ENCODE measurements around the gene TGM6.

DNA sequence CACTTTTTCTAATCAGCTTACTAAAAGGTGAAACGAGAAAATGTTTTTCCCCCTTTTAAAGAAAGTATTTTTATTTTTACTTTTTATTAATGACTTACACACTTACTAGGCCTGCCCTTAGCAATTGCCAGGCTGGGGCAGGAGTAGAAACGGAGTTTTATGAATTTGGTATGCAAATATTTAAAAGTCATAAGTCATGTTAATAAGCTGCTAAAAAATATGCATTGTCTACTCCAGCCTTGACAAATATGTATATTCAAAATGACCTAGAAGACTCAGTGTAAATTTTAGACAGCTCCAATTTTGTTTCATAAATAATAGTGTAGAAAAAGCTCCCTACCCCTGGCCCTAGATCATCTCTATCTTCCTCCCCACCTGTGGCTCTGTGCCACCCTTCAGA lies 17.5 kb upstream of the TGM6 start:
- no peak for TF ChIP-seq CEBPB (IDR thresholded peaks at IDR 0.05)
- no peak for TF ChIP-seq YY1 (IDR thresholded peaks at IDR 0.05; ENCODE audit: low read depth)
- TF ChIP-seq TAF1 (IDR thresholded peaks at IDR 0.05; ENCODE audit: low read depth) = no peak
- TF ChIP-seq, protein P1, sequence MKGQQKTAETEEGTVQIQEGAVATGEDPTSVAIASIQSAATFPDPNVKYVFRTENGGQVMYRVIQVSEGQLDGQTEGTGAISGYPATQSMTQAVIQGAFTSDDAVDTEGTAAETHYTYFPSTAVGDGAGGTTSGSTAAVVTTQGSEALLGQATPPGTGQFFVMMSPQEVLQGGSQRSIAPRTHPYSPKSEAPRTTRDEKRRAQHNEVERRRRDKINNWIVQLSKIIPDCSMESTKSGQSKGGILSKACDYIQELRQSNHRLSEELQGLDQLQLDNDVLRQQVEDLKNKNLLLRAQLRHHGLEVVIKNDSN (IDR thresholded peaks at IDR 0.05) = no peak
- no peak for TF ChIP-seq FOXM1 (IDR thresholded peaks at IDR 0.05; ENCODE audit: borderline replicate concordance, low read depth)
- no peak for TF ChIP-seq REST (IDR thresholded peaks at IDR 0.05; ENCODE audit: low read depth)
- no peak for TF ChIP-seq TEAD4 (IDR thresholded peaks at IDR 0.05)
- TF ChIP-seq CREB1 (IDR thresholded peaks at IDR 0.05; ENCODE audit: low read depth) = no peak
- TF ChIP-seq, protein P2, sequence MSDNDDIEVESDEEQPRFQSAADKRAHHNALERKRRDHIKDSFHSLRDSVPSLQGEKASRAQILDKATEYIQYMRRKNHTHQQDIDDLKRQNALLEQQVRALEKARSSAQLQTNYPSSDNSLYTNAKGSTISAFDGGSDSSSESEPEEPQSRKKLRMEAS (IDR thresholded peaks at IDR 0.05) = no peak
